ENCODE data around the gene ADGRV1. TPM values are rescaled to one million over a fixed set of nuclear protein-coding genes. Genes with fewer than 3 reads are reported as not detected.

Gene ADGRV1
- total and polyA plus RNA-seq, 9 of the 15 experiments (the other 6 are each of a cell fraction or from before 2014, with no cell fraction given), result 21.7 to 156 (median 58.2) TPM

DNA sequence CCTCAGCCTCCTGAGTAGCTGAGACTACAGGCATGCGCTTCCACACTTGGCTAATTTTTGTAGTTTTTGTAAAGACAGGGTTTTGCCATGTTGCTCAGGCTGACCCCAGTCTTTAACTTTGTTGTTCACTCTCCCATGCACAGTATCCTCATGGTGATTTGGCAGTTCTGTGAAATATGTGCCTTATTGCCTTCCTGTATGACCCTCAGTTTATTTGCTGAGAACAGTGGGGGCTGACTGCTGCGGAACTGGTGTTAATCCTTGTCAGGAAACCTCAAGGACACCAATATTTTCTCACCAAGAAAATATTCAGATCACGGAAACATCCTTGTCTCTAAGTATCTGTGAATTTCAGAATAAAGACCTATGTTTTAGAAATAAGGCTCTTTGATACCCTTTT lies 536.7 kb downstream of the ADGRV1 start:
- in situ Hi-C loops (cut with MboI), result no loop called here
- no peak overlapping the region for H3K4me2 ChIP-seq (ENCODE audit: insufficient read depth, low read length)
- 84% methylated on average over 3 of the region's 3 CpGs for WGBS (ENCODE audit: insufficient coverage, low coverage, missing lambda C conversion rate)
- H3K9me3 ChIP-seq (replicated peaks; ENCODE audit: control insufficient read depth, insufficient read depth, low read depth, low read length), result no peaks in the 10 kb centered on the region
- H3K27me3 ChIP-seq (ENCODE audit: control insufficient read depth in 2 of 2, insufficient read depth in 2 of 2, low read length in 2 of 2), result no peaks in the 10 kb centered on the region
- no peak overlapping the region for H2AFZ ChIP-seq (ENCODE audit: low read depth, low read length)
- FAIRE-seq, result no peak
- no peaks in the 10 kb centered on the region; a peak in 1 of 5 replicates for H3K4me1 ChIP-seq (replicated peaks in 1 of 2; ENCODE audit: control insufficient read depth in 2 of 2, insufficient read depth in 2 of 2, low read length in 2 of 2)
- POLR2A ChIA-PET, result interaction anchor here (2.2 kb wide), 1 partner anchor 285 kb away, joined by 7 read pairs; no protein-coding TSS in a partner anchor
- intact Hi-C loops (cut with micrococcal nuclease), result no loop called here
- TF ChIP-seq U2AF1 (optimal IDR thresholded peaks at IDR 0.05; ENCODE audit: low read depth, low read length), result no peak
- H3K36me3 ChIP-seq (ENCODE audit: control insufficient read depth, insufficient read depth, low read length), result peaks cover 2% of the 10 kb centered on the region; the same call in 1 of the 3 replicates
- H3K4me3 ChIP-seq, result no peak overlapping the region
- BruUV-seq (replicated peaks), result no TSS peak
- no peak; the same call in 2 of the 3 replicates for ATAC-seq
- no peak overlapping the region for H3K9ac ChIP-seq (ENCODE audit: insufficient read depth in 1 of 2, low read depth in 2 of 2, low read length in 2 of 2)
- H4K20me1 ChIP-seq (replicated peaks; ENCODE audit: control insufficient read depth, insufficient read depth, low read length), result no peaks in the 10 kb centered on the region
- CTCF ChIA-PET (ENCODE audit: low intra/inter-chr PET ratio), result no interaction called here
- H3K79me2 ChIP-seq (ENCODE audit: control insufficient read depth, insufficient read depth, low read length), result no peaks in the 10 kb centered on the region
- H3K27ac ChIP-seq (ENCODE audit: extremely low read depth, low read depth, low read length), result no peak overlapping the region
- H3K9me1 ChIP-seq (ENCODE audit: control insufficient read depth, insufficient read depth, low read length), result no peaks in the 10 kb centered on the region
- DNase-seq (ENCODE audit: extremely low read depth in 1 of 4, low spot score in 3 of 4), result no peak

DNA sequence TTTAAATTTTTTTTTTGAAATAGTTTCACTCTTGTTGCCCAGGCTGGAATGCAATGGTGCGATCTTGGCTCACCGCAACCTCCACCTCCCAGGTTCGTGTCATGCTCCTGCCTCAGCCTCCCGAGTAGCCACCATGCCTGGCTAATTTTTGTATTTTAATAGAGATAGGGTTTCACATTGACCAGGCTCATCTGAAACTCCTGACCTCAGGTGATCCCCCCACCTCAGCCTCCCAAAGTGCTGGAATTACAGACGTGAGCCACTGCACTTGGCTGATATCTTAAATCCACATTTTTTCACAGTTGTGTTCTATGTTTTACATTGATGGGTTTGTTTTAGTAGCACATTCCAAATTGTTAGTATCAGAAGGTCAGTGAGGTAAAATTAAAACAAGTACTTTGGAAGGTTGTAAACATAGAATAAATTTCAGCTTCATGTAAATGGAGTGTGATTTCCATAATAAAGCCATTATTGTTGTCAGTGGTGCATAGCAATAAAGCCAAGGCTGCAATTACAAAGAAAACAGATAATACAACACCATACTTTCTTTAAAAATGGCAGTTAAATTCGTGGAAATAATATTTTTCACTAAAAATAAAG lies 537.3 kb downstream of the ADGRV1 start:
- intact Hi-C loops (cut with micrococcal nuclease), result no loop called here
- no peak for FAIRE-seq

More for the DNA sequence above, 537.3 kb downstream of the ADGRV1 start:
- WGBS (ENCODE audit: insufficient coverage, low coverage, missing lambda C conversion rate), result 73% methylated on average over 6 of the region's 6 CpGs
- Histone ChIP-seq H3K9me1 (ENCODE audit: control insufficient read depth, insufficient read depth, low read length) (no peaks in the 10 kb centered on the region), H4K20me1 (replicated peaks; ENCODE audit: control insufficient read depth, insufficient read depth, low read length) (no peaks in the 10 kb centered on the region), H3K9me3 (replicated peaks; ENCODE audit: control insufficient read depth, insufficient read depth, low read depth, low read length) (no peaks in the 10 kb centered on the region), H3K4me3 (no peak overlapping the region), H3K27ac (ENCODE audit: extremely low read depth, low read depth, low read length) (no peak overlapping the region), H2AFZ (ENCODE audit: low read depth, low read length) (no peak overlapping the region), H3K36me3 (ENCODE audit: control insufficient read depth, insufficient read depth, low read length) (peaks cover 2% of the 10 kb centered on the region; the same call in 1 of the 3 replicates), H3K27me3 (ENCODE audit: control insufficient read depth in 2 of 2, insufficient read depth in 2 of 2, low read length in 2 of 2) (no peaks in the 10 kb centered on the region), H3K9ac (ENCODE audit: insufficient read depth in 1 of 2, low read depth in 2 of 2, low read length in 2 of 2) (no peak overlapping the region), H3K79me2 (ENCODE audit: control insufficient read depth, insufficient read depth, low read length) (no peaks in the 10 kb centered on the region), H3K4me1 (replicated peaks in 1 of 2; ENCODE audit: control insufficient read depth in 2 of 2, insufficient read depth in 2 of 2, low read length in 2 of 2) (no peaks in the 10 kb centered on the region; a peak in 1 of 5 replicates), H3K4me2 (ENCODE audit: insufficient read depth, low read length) (no peak overlapping the region)
- DNase-seq (ENCODE audit: extremely low read depth in 1 of 4, low spot score in 3 of 4) (no peak), ATAC-seq (no peak)
- in situ Hi-C loops (cut with MboI), result no loop called here
- no TSS peak for BruUV-seq (replicated peaks)
- ChIA-PET POLR2A (no interaction called here), CTCF (ENCODE audit: low intra/inter-chr PET ratio) (no interaction called here)
- TF ChIP-seq SMARCA5 (IDR thresholded peaks at IDR 0.05) (no peak), ZNF133 (CRISPR knock-in tag; IDR thresholded peaks at IDR 0.05) (no peak), TAL1 (IDR thresholded peaks at IDR 0.05) (no peak), ETV1 (tag; conservative IDR thresholded peaks at IDR 0.05; ENCODE audit: low read depth) (no peak), GTF2F1 (IDR thresholded peaks at IDR 0.05; ENCODE audit: low read depth, low read length) (no peak), KAT7 (CRISPR knock-in tag; IDR thresholded peaks at IDR 0.05; ENCODE audit: borderline replicate concordance) (no peak), FOXJ3 (CRISPR knock-in tag; IDR thresholded peaks at IDR 0.05) (no peak), ETV5 (CRISPR knock-in tag; IDR thresholded peaks at IDR 0.05; ENCODE audit: low read depth) (no peak), MTA2 (IDR thresholded peaks at IDR 0.05; ENCODE audit: low read depth) (no peak)
- TF ChIP-seq, protein P1, sequence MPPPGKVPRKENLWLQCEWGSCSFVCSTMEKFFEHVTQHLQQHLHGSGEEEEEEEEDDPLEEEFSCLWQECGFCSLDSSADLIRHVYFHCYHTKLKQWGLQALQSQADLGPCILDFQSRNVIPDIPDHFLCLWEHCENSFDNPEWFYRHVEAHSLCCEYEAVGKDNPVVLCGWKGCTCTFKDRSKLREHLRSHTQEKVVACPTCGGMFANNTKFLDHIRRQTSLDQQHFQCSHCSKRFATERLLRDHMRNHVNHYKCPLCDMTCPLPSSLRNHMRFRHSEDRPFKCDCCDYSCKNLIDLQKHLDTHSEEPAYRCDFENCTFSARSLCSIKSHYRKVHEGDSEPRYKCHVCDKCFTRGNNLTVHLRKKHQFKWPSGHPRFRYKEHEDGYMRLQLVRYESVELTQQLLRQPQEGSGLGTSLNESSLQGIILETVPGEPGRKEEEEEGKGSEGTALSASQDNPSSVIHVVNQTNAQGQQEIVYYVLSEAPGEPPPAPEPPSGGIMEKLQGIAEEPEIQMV (tag; conservative IDR thresholded peaks at IDR 0.05; ENCODE audit: low read depth), result no peak
- TF ChIP-seq, protein P2, sequence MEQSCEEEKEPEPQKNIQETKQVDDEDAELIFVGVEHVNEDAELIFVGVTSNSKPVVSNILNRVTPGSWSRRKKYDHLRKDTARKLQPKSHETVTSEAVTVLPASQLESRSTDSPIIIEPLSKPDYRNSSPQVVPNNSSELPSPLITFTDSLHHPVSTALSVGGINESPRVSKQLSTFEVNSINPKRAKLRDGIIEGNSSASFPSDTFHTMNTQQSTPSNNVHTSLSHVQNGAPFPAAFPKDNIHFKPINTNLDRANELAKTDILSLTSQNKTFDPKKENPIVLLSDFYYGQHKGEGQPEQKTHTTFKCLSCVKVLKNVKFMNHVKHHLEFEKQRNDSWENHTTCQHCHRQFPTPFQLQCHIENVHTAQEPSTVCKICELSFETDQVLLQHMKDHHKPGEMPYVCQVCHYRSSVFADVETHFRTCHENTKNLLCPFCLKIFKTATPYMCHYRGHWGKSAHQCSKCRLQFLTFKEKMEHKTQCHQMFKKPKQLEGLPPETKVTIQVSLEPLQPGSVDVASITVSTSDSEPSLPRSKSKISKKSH (CRISPR knock-in tag; IDR thresholded peaks at IDR 0.05), result no peak

Data from K562 (cell line).